Activated CD4-positive, CD25-positive, alpha-beta regulatory T cell treated with anti-CD3 and anti-CD28 coated beads, Interleukin-2, amount 50 U/mL, for 72 hours (primary cell): ENCODE measurements around the gene DNTTIP2.
"Not testable (repeated sequence)": the region's sequence is repeated elsewhere in the genome, so short reads cannot be mapped to it uniquely, and the experiment has no call there.

Experiments used
- DNase-seq: peaks from one replicate; pipeline ENCODE4 v3.0.0; 2021

DNTTIP2 gene

GRCh38 chr1:93876244-93876643 lies 2.8 kb downstream of the DNTTIP2 start:
- no peak for DNase-seq

GRCh38 chr1:93874025-93874651 lies 4.9 kb downstream of the DNTTIP2 start:
- no peak for DNase-seq

GRCh38 chr1:93871366-93871765 lies 7.6 kb downstream of the DNTTIP2 start:
- no peak for DNase-seq

- DNase-seq = no peak
Observed at GRCh38 chr1:93869653-93870052, 9.4 kb downstream of the DNTTIP2 start.

GRCh38 chr1:93868492-93868891 lies 10.5 kb downstream of the DNTTIP2 start:
- DNase-seq = not testable (repeated sequence)

GRCh38 chr1:93865253-93865652 lies 13.8 kb downstream of the DNTTIP2 start:
- DNase-seq = no peak

- no peak for DNase-seq
Observed at GRCh38 chr1:93864175-93864574, 14.8 kb downstream of the DNTTIP2 start.

GRCh38 chr1:93857653-93858052 lies 21.4 kb downstream of the DNTTIP2 start:
- DNase-seq = not testable (repeated sequence)

- DNase-seq = not testable (repeated sequence)
Observed at GRCh38 chr1:93855983-93856382, 23.0 kb downstream of the DNTTIP2 start.

- DNase-seq = no peak
Observed at GRCh38 chr1:93853940-93854339, 25.1 kb downstream of the DNTTIP2 start.

GRCh38 chr1:93851878-93852277 lies 27.1 kb downstream of the DNTTIP2 start:
- no peak for DNase-seq

GRCh38 chr1:93851327-93851712 lies 27.7 kb downstream of the DNTTIP2 start:
- no peak for DNase-seq

GRCh38 chr1:93850687-93851326 lies 28.2 kb downstream of the DNTTIP2 start:
- DNase-seq = peak; percentile 64

GRCh38 chr1:93848350-93848883 lies 30.6 kb downstream of the DNTTIP2 start:
- DNase-seq = no peak

GRCh38 chr1:93847811-93848288 lies 31.2 kb downstream of the DNTTIP2 start:
- DNase-seq = peak; percentile 62

- DNase-seq = peak; percentile 93
Observed at GRCh38 chr1:93846992-93847810, 31.8 kb downstream of the DNTTIP2 start.

- DNase-seq = peak; percentile 85
Observed at GRCh38 chr1:93846206-93846991, 32.6 kb downstream of the DNTTIP2 start.

GRCh38 chr1:93845538-93846205 lies 33.3 kb downstream of the DNTTIP2 start:
- DNase-seq = no peak

- no peak for DNase-seq
Observed at GRCh38 chr1:93844262-93845045, 34.6 kb downstream of the DNTTIP2 start.

GRCh38 chr1:93842750-93843500 lies 36.1 kb downstream of the DNTTIP2 start:
- DNase-seq = no peak
